Fibroblast of pulmonary artery (primary cell): ENCODE data around the gene UTP20.
"Not testable (repeated sequence)": the region's sequence is repeated elsewhere in the genome, so short reads cannot be mapped to it uniquely, and the experiment has no call there.

ENCODE experiments used
- DNase-seq: peaks from one replicate; pipeline ENCODE4 v3.0.0-alpha.2; 2010; ENCODE audit warnings: low read depth
- H3K4me3 ChIP-seq: replicated peaks from 2 replicates; pipeline ENCODE4 v1.5.1; 2011; ENCODE audit warnings: low read depth, mild to moderate bottlenecking, control low read depth, low read length, moderate library complexity
- CTCF ChIP-seq: IDR thresholded peaks from 2 replicates; pipeline ENCODE4 v1.5.1; 2011; ENCODE audit warnings: mild to moderate bottlenecking, control low read depth, low read length, inconsistent platforms; ENCODE audit errors: missing control alignments

The UTP20 gene

GRCh38 chr12:101415228-101415627, 135.3 kb downstream of the UTP20 start:
- no peak for TF ChIP-seq CTCF
- H3K4me3 ChIP-seq: no peak overlapping the region
- no peak for DNase-seq

- not testable (repeated sequence) for DNase-seq, H3K4me3 ChIP-seq
These were observed 142.2 kb downstream of the UTP20 start for GRCh38 chr12:101422066-101422465.

- TF ChIP-seq CTCF: no peak
- H3K4me3 ChIP-seq: no peak overlapping the region
- DNase-seq: no peak
These were observed 144.7 kb downstream of the UTP20 start for GRCh38 chr12:101424620-101425019.

GRCh38 chr12:101430456-101430855, 150.6 kb downstream of the UTP20 start:
- TF ChIP-seq CTCF: no peak
- DNase-seq: no peak
- no peak overlapping the region for H3K4me3 ChIP-seq

GRCh38 chr12:101436136-101436535, 156.2 kb downstream of the UTP20 start:
- H3K4me3 ChIP-seq: no peak overlapping the region
- no peak for TF ChIP-seq CTCF
- no peak for DNase-seq
